Measurements from ENCODE around the gene E2F1. TPM values are rescaled to one million over a fixed set of nuclear protein-coding genes. Genes with fewer than 3 reads are reported as not detected.

E2F1 gene
- total and polyA plus RNA-seq, 4 donors = 0.10 to 11.0 (median 0.88) TPM

- TF ChIP-seq EGR1 (IDR thresholded peaks at IDR 0.05; ENCODE audit: low read depth in 2 of 2) = no peak
These were observed 1.3 kb upstream of the E2F1 start (continued) for GRCh38 chr20:33687370-33687915.

- no peaks in the 10 kb centered on the region for H3K36me3 ChIP-seq (ENCODE audit: control insufficient read depth in 4 of 4, insufficient read depth in 3 of 4, low read depth in 1 of 4, low read length in 3 of 4)
- no peak for DNase-seq (ENCODE audit: low spot score)
- peaks cover 2 to 19% (median 8%) of the 10 kb centered on the region in 4 donors for H3K4me1 ChIP-seq (ENCODE audit: control insufficient read depth in 4 of 4, insufficient read depth in 4 of 4, low read length in 3 of 4)
- TF ChIP-seq ZBTB33 (IDR thresholded peaks at IDR 0.05) = no peak
- no peak for TF ChIP-seq RXRA (IDR thresholded peaks at IDR 0.05)
- TF ChIP-seq YY1 (IDR thresholded peaks at IDR 0.05) = no peak
- TF ChIP-seq JUND (IDR thresholded peaks at IDR 0.05) = no peak
- no peak for TF ChIP-seq ATF3 (IDR thresholded peaks at IDR 0.05)
- TF ChIP-seq SP1 (IDR thresholded peaks at IDR 0.05) = no peak
- no peak for TF ChIP-seq HNF4G (IDR thresholded peaks at IDR 0.05)
- no peak for TF ChIP-seq FOXA1 (IDR thresholded peaks at IDR 0.05)
- no peak for TF ChIP-seq TAF1 (conservative IDR thresholded peaks at IDR 0.05)
- TF ChIP-seq FOXA2 (IDR thresholded peaks at IDR 0.05) = no peak
- no peak for TF ChIP-seq GABPA (IDR thresholded peaks at IDR 0.05 in 1 of 2, conservative IDR thresholded peaks at IDR 0.05 in 1 of 2)
- TF ChIP-seq MAX (IDR thresholded peaks at IDR 0.05) = no peak
- no peak for TF ChIP-seq REST (IDR thresholded peaks at IDR 0.05)
- TF ChIP-seq CTCF (IDR thresholded peaks at IDR 0.05; ENCODE audit: low read depth, low read length, missing input control) = no peak
- TF ChIP-seq RAD21 (IDR thresholded peaks at IDR 0.05) = no peak
- TF ChIP-seq HNF4A (conservative IDR thresholded peaks at IDR 0.05) = no peak
- no peak for TF ChIP-seq NR2F2 (IDR thresholded peaks at IDR 0.05)
- TF ChIP-seq EGR1 (IDR thresholded peaks at IDR 0.05; ENCODE audit: low read depth in 2 of 2) = no peak
- no peak overlapping the region for H3K27ac ChIP-seq (ENCODE audit: low read depth in 1 of 2, low read length in 2 of 2)
- H3K9me3 ChIP-seq (ENCODE audit: control insufficient read depth in 4 of 4, low read length in 3 of 4) = no peaks in the 10 kb centered on the region
- no peak overlapping the region for H3K4me3 ChIP-seq (ENCODE audit: low read depth in 1 of 3, low read length in 3 of 3)
- WGBS = 81% methylated on average over 14 of the region's 14 CpGs
- no peaks in the 10 kb centered on the region for H3K27me3 ChIP-seq (ENCODE audit: control insufficient read depth in 4 of 4, insufficient read depth in 4 of 4, low read length in 3 of 4)
- no peak overlapping the region for H3K9ac ChIP-seq (ENCODE audit: low read depth in 1 of 2, low read length in 2 of 2)
These were observed 790 bp upstream of the E2F1 start for GRCh38 chr20:33686984-33687366.
